ENCODE results near the gene ZC3H18. TPM values are rescaled to one million over a fixed set of nuclear protein-coding genes. Genes with fewer than 3 reads are reported as not detected.

The ZC3H18 gene
- polyA plus RNA-seq, 1 experiment, result 11.2 TPM

DNA sequence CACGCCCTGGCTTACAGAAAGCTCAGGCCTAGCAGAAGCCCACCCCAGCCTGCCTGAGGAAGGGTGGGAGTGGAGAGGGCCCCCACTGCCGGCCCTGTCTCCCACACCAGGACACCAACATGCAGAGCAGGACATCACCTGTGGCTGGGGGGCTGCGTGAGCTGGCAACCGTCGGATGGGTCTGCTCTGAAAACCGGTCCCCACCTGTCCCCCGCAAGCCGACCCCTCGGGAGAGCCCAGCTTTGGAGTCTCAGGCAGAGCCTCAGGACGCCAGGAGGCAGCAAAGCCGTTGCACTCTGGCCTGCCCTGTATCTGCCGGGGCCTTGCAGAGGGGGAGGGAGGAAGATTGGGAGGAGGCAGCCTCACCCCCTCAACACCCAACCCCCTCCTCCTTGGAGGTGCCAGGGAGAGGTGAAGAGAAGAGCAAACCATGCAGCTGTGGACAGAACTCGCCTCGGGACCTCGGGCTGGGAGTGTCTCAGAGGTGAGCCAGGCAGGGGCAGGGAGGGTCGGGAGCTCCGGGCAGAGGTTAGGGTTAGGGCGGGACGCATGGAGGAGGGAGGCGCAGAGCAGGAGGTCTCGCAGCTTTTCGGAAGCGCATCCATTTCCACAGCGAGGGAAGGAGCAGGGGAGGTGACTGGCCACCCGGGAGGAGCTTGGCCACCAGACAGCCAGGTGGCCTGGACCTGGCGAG lies 30.4 kb upstream of the ZC3H18 start:
- TF ChIP-seq, protein P1, sequence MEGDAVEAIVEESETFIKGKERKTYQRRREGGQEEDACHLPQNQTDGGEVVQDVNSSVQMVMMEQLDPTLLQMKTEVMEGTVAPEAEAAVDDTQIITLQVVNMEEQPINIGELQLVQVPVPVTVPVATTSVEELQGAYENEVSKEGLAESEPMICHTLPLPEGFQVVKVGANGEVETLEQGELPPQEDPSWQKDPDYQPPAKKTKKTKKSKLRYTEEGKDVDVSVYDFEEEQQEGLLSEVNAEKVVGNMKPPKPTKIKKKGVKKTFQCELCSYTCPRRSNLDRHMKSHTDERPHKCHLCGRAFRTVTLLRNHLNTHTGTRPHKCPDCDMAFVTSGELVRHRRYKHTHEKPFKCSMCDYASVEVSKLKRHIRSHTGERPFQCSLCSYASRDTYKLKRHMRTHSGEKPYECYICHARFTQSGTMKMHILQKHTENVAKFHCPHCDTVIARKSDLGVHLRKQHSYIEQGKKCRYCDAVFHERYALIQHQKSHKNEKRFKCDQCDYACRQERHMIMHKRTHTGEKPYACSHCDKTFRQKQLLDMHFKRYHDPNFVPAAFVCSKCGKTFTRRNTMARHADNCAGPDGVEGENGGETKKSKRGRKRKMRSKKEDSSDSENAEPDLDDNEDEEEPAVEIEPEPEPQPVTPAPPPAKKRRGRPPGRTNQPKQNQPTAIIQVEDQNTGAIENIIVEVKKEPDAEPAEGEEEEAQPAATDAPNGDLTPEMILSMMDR (IDR thresholded peaks at IDR 0.05; ENCODE audit: insufficient read depth, low read depth, low read length), result peak; percentile 11; the same call in 1 of the 2 replicates
- Histone ChIP-seq H3K27me3 (ENCODE audit: control insufficient read depth, insufficient read depth, low read length) (peaks cover 17% of the 10 kb centered on the region), H3K36me3 (ENCODE audit: control insufficient read depth, insufficient read depth, low read length) (peaks cover 4% of the 10 kb centered on the region; the same call in 1 of the 2 replicates), H3K4me3 (ENCODE audit: low read depth, low read length) (no peak overlapping the region)
- DNase-seq (ENCODE audit: low read depth), result no peak
- CTCF ChIA-PET, result interaction anchor here (0.7 kb wide), 1 partner anchor 29 kb away, joined by 3 read pairs; no protein-coding TSS in a partner anchor
- POLR2A ChIA-PET, result no interaction called here

- ChIA-PET CTCF (no interaction called here), POLR2A (no interaction called here)
- H3K36me3 ChIP-seq (ENCODE audit: control insufficient read depth, insufficient read depth, low read length), result no peaks in the 10 kb centered on the region; the same call in 1 of the 2 replicates
- TF ChIP-seq, protein P1 (IDR thresholded peaks at IDR 0.05; ENCODE audit: insufficient read depth, low read depth, low read length), result no peak
- H3K4me3 ChIP-seq (ENCODE audit: low read depth, low read length), result no peak overlapping the region
- DNase-seq (ENCODE audit: low read depth), result no peak
- peaks cover 17% of the 10 kb centered on the region for H3K27me3 ChIP-seq (ENCODE audit: control insufficient read depth, insufficient read depth, low read length)
Measured at GRCh38 chr16:88540346-88540977, 29.7 kb upstream of the ZC3H18 start.

- DNase-seq (ENCODE audit: low read depth), result no peak
- peaks cover 20% of the 10 kb centered on the region for H3K27me3 ChIP-seq (ENCODE audit: control insufficient read depth, insufficient read depth, low read length)
- ChIA-PET POLR2A (no interaction called here), CTCF (no interaction called here)
- H3K36me3 ChIP-seq (ENCODE audit: control insufficient read depth, insufficient read depth, low read length), result no peaks in the 10 kb centered on the region
- TF ChIP-seq, protein P1 (IDR thresholded peaks at IDR 0.05; ENCODE audit: insufficient read depth, low read depth, low read length), result no peak
- H3K4me3 ChIP-seq (ENCODE audit: low read depth, low read length), result no peak overlapping the region
Measured at GRCh38 chr16:88541831-88542616, 28.2 kb upstream of the ZC3H18 start.

DNA sequence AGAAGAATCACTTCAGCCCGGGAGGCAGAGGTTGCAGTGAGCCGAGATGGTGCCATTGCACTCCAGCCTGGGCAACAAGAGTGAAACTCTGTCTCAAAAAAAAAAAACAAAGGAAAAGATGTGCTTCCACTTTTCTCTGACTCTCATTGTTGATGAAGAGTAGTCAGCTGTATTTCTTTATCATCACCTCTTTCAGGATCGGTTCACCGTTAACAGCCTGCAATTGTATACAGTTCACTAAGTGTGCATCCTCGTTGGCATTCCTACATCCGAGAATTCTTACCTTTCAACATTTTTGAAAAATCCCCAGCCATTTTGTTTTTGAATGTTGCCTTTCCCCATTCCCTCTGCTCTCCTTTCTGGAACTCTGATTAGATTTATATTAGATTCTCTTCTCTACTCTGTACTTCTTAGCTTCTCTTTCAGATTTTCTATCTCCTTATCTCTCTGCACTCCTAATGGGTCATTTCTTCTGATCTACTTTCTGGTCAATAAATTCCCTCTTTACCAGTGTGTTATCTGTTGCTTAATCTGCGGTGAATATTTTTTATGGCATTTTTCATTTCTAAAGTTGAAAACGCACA lies 26.9 kb upstream of the ZC3H18 start:
- ChIA-PET POLR2A (no interaction called here), CTCF (no interaction called here)
- TF ChIP-seq, protein P1 (IDR thresholded peaks at IDR 0.05; ENCODE audit: insufficient read depth, low read depth, low read length), result no peak
- H3K27me3 ChIP-seq (ENCODE audit: control insufficient read depth, insufficient read depth, low read length), result peaks cover 21% of the 10 kb centered on the region
- no peaks in the 10 kb centered on the region for H3K36me3 ChIP-seq (ENCODE audit: control insufficient read depth, insufficient read depth, low read length)
- DNase-seq (ENCODE audit: low read depth), result no peak
- no peak overlapping the region for H3K4me3 ChIP-seq (ENCODE audit: low read depth, low read length)

GRCh38 chr16:88545781-88546180 lies 24.4 kb upstream of the ZC3H18 start:
- TF ChIP-seq, protein P1 (IDR thresholded peaks at IDR 0.05; ENCODE audit: insufficient read depth, low read depth, low read length), result no peak
- DNase-seq (ENCODE audit: low read depth), result no peak
- Histone ChIP-seq H3K4me3 (ENCODE audit: low read depth, low read length) (no peak overlapping the region), H3K36me3 (ENCODE audit: control insufficient read depth, insufficient read depth, low read length) (no peaks in the 10 kb centered on the region), H3K27me3 (ENCODE audit: control insufficient read depth, insufficient read depth, low read length) (peaks cover 13% of the 10 kb centered on the region)
- CTCF ChIA-PET, result interaction anchor here (0.6 to 1.7 kb wide), 2 partner anchors 13 to 16 kb away, joined by 4 read pairs; no protein-coding TSS in a partner anchor
- POLR2A ChIA-PET, result no interaction called here

Data from BJ (cell line).